ENCODE measurements around the gene SND1.

The SND1 gene

GRCh38 chr7:128000048-128000447 is 348.1 kb downstream of the SND1 start:
- in situ Hi-C loops (cut with MboI; ENCODE audit: low sequenced_read_pairs, unreplicated experiment) = no loop called here
- TF ChIP-seq CTCF (IDR thresholded peaks at IDR 0.05; ENCODE audit: borderline replicate concordance, control extremely low read depth, extremely low read depth, insufficient read depth, missing control alignments) = no peak
- no peak for DNase-seq (ENCODE audit: low spot score)

GRCh38 chr7:128000854-128001265 is 348.9 kb downstream of the SND1 start:
- no peak for TF ChIP-seq CTCF (IDR thresholded peaks at IDR 0.05; ENCODE audit: borderline replicate concordance, control extremely low read depth, extremely low read depth, insufficient read depth, missing control alignments)
- peak; percentile 49 for DNase-seq (ENCODE audit: low spot score)

GRCh38 chr7:128003167-128003566 is 351.2 kb downstream of the SND1 start:
- no peak for TF ChIP-seq CTCF (IDR thresholded peaks at IDR 0.05; ENCODE audit: borderline replicate concordance, control extremely low read depth, extremely low read depth, insufficient read depth, missing control alignments)
- no peak for DNase-seq (ENCODE audit: low spot score)
- in situ Hi-C loops (cut with MboI; ENCODE audit: low sequenced_read_pairs, unreplicated experiment) = no loop called here

More at GRCh38 chr7:128000854-128001265, 348.9 kb downstream of the SND1 start:
- in situ Hi-C loops (cut with MboI; ENCODE audit: low sequenced_read_pairs, unreplicated experiment) = no loop called here

GRCh38 chr7:128003787-128004186 is 351.8 kb downstream of the SND1 start:
- in situ Hi-C loops (cut with MboI; ENCODE audit: low sequenced_read_pairs, unreplicated experiment) = no loop called here

GRCh38 chr7:128004623-128005022 is 352.6 kb downstream of the SND1 start:
- in situ Hi-C loops (cut with MboI; ENCODE audit: low sequenced_read_pairs, unreplicated experiment) = no loop called here
- no peak for DNase-seq (ENCODE audit: low spot score)

More at GRCh38 chr7:128003787-128004186, 351.8 kb downstream of the SND1 start:
- DNase-seq (ENCODE audit: low spot score) = no peak
- no peak for TF ChIP-seq CTCF (IDR thresholded peaks at IDR 0.05; ENCODE audit: borderline replicate concordance, control extremely low read depth, extremely low read depth, insufficient read depth, missing control alignments)

GRCh38 chr7:128005117-128005516 is 353.1 kb downstream of the SND1 start:
- no peak for DNase-seq (ENCODE audit: low spot score)
- TF ChIP-seq CTCF (IDR thresholded peaks at IDR 0.05; ENCODE audit: borderline replicate concordance, control extremely low read depth, extremely low read depth, insufficient read depth, missing control alignments) = no peak
- in situ Hi-C loops (cut with MboI; ENCODE audit: low sequenced_read_pairs, unreplicated experiment) = no loop called here

More at GRCh38 chr7:128004623-128005022, 352.6 kb downstream of the SND1 start:
- no peak for TF ChIP-seq CTCF (IDR thresholded peaks at IDR 0.05; ENCODE audit: borderline replicate concordance, control extremely low read depth, extremely low read depth, insufficient read depth, missing control alignments)

- in situ Hi-C loops (cut with MboI; ENCODE audit: low sequenced_read_pairs, unreplicated experiment) = no loop called here
- no peak for DNase-seq (ENCODE audit: low spot score)
- TF ChIP-seq CTCF (IDR thresholded peaks at IDR 0.05; ENCODE audit: borderline replicate concordance, control extremely low read depth, extremely low read depth, insufficient read depth, missing control alignments) = no peak
Observed at GRCh38 chr7:128005759-128006159, 353.8 kb downstream of the SND1 start.

All from GM13976 (cell line).